HG02970 (cell line): ENCODE data around the gene SNRPA.
A peak's percentile ranks its signal among the peaks of the same experiment; 100 is the strongest.
"Not testable (repeated sequence)": the region's sequence is repeated elsewhere in the genome, so short reads cannot be mapped to it uniquely, and the experiment has no call there.

ENCODE experiments used
- ATAC-seq: cut with Tn5 transposase; IDR thresholded peaks from one replicate; pipeline ENCODE4 v1.9.1; 2021; ENCODE audit warnings: mild to moderate bottlenecking, moderate library complexity, moderate number of reproducible peaks; ENCODE audit not compliant: unreplicated experiment, low FRiP score

SNRPA gene

GRCh38 chr19:40774916-40775631, 24.1 kb downstream of the SNRPA start, which contains the start of gene MIA:
TSS of gene MIA (plus strand) at chr19:40775521. CDS start at chr19:40775543, 22 bp downstream.
- no peak for ATAC-seq

GRCh38 chr19:40775632-40776022, 24.6 kb downstream of the SNRPA start:
- ATAC-seq: no peak

GRCh38 chr19:40776364-40776763, 25.4 kb downstream of the SNRPA start:
- no peak for ATAC-seq

GRCh38 chr19:40776932-40777644, 26.1 kb downstream of the SNRPA start:
- ATAC-seq: peak; percentile 50

GRCh38 chr19:40777645-40777936, 26.6 kb downstream of the SNRPA start:
- ATAC-seq: no peak

GRCh38 chr19:40777937-40778705, 27.1 kb downstream of the SNRPA start, which contains the start of gene RAB4B:
TSS of gene RAB4B (plus strand) at chr19:40778247. CDS start at chr19:40778376, 129 bp downstream.
- peak; percentile 67 for ATAC-seq

GRCh38 chr19:40778706-40779284, 27.8 kb downstream of the SNRPA start:
- ATAC-seq: no peak

GRCh38 chr19:40780582-40780981, 29.6 kb downstream of the SNRPA start:
- no peak for ATAC-seq

- ATAC-seq: no peak
Observed at GRCh38 chr19:40781140-40781539, 30.1 kb downstream of the SNRPA start.

- no peak for ATAC-seq
Observed at GRCh38 chr19:40783711-40784110, 32.7 kb downstream of the SNRPA start.

- not testable (repeated sequence) for ATAC-seq
Observed at GRCh38 chr19:40784146-40784545, 33.1 kb downstream of the SNRPA start.

GRCh38 chr19:40785526-40785925, 34.5 kb downstream of the SNRPA start:
- no peak for ATAC-seq

- no peak for ATAC-seq
Observed at GRCh38 chr19:40786060-40787037, 35.3 kb downstream of the SNRPA start.

GRCh38 chr19:40791349-40791748, 40.3 kb downstream of the SNRPA start:
- ATAC-seq: no peak

- no peak for ATAC-seq
Observed at GRCh38 chr19:40791996-40792395, 41.0 kb downstream of the SNRPA start.

GRCh38 chr19:40797166-40797962, 46.4 kb downstream of the SNRPA start:
- ATAC-seq: no peak

- peak; percentile 11 for ATAC-seq
Observed at GRCh38 chr19:40797963-40798682, 47.1 kb downstream of the SNRPA start.
